Mesenteric fat pad (tissue), 1 donor: ENCODE measurements around the gene PRRC1. TPM values are rescaled to one million over a fixed set of nuclear protein-coding genes. Genes with fewer than 3 reads are reported as not detected.

Experiments
- DNase-seq: peaks from one replicate; pipeline ENCODE4 v3.0.0-alpha.2; 2020; ENCODE audit warnings: low spot score
- long read RNA-seq: library from polyadenylated mRNA; unstranded; transcript quantifications from one replicate; pipeline ENCODE4 v2.0.0, GENCODE V29; 2020
- total RNA-seq: library from RNA; stranded (reverse); fragmentation: NEBNext Ultra II Directional; extraction: Animal tissue kit (Norgen Biotek cat#: 25700); gene quantifications from one replicate; pipeline ENCODE4 v1.2.1, GENCODE V29; 2021
- donor health status: DM: yes; HTN: yes; CAD: no.

PRRC1 gene
- 47.5 TPM for total RNA-seq
- long read RNA-seq, full-length matches to known transcripts = 18 of 25 reads
- long read RNA-seq, partial matches to known transcripts = 2 of 25 reads
- long read RNA-seq, other reads (novel, unspliced or antisense) = 5 of 25 reads

DNA sequence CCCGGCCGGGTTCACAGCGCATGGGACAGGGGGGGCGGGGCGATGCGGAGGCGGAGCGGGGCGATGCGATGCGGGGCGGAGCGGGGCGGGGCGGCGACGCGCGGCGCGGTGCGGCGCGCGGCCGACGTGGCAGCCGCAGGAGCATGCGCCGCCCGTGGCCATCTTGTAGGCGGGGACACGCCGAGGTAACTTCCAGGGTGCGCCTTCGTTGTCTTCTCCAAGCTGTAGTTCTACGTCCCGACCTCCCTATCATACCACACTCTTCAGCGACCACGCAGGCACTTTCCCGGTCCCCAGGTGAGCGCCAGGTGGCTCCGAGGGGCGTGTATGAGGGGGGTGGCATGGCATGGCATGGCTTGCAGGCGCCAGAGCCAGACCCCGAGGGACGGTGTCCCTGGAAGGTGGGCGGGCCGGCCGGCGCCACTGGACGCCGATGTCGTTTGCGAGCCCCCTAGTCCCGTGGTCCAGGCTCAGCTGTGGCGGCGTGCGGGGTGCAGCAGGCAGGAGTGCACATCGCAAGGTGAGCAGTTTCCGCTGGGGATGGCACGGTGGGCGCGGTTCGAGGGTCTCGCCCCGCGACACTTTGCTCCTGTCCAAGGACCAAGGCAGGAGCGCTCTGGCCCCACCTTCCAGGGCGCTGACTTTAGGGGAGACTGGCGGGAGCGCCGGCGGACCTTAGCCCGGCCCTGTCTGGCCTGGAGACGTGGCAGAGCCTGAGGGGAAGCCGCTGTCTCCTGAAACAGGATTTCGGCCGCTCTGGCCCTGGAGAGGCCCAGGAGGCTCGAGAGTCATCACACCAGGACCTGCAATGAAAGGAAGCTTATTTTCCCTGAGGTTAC lies at the start of gene PRRC1:
Gene PRRC1 (plus strand): TSS at position 161 of the 839 bp plus-strand sequence. CDS start 5,840 bp downstream, outside the sequence.
- peak; percentile 91 for DNase-seq

DNA sequence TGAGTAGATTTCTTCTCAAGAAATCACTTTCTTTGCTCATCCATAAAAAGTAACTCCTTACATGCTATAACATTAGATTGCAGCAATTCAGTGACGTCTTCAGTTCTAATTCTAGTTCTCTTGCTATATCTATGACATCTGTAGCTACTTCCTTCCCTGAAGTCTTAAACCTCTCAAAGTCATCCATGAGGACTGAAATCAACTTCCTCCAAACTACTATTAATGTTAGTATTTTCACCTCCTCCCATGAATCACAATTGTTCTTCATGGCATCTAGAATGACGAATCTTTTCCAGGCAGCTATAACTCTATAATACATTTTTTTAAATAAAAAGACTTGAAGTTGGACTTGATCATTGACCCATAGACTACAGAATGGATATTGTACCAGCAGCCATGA lies 46.2 kb upstream of the PRRC1 start:
- DNase-seq = no peak

DNA sequence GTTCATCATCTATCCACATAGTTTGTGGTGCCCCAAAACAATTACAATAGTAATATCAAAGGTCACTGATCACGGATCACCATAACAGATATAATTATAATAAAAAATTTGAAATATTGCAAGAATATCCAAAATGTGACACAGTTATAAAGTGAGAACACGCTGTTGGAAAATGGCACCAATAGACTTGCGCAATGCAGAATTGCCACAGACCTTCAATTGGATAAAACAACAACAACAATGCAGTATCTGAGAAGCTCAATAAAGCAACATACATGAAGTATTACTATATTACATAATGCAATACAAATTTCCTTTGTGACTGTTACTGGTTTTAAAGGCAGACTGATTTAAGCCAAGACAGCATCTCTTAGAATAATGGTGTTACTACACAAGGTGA lies 44.7 kb upstream of the PRRC1 start:
- no peak for DNase-seq

DNA sequence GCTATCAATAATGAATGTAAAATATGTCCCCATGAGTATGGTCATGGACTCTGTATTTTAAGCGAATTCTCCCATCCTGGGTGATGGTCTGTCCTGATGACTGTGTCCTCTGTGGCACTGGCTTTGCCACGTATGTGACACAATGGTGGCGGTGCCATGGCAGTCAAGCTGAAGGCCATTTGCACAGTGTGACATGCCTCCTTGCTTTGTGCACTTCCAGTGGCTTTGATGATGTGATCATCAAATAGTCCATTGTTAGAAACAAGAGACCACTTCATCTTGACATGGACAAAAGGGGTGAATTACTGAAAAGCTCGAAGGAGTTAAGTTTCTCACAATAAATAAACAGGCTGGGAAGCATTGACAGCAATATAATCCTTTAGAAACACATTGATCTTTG lies 31.0 kb upstream of the PRRC1 start:
- DNase-seq = no peak

DNA sequence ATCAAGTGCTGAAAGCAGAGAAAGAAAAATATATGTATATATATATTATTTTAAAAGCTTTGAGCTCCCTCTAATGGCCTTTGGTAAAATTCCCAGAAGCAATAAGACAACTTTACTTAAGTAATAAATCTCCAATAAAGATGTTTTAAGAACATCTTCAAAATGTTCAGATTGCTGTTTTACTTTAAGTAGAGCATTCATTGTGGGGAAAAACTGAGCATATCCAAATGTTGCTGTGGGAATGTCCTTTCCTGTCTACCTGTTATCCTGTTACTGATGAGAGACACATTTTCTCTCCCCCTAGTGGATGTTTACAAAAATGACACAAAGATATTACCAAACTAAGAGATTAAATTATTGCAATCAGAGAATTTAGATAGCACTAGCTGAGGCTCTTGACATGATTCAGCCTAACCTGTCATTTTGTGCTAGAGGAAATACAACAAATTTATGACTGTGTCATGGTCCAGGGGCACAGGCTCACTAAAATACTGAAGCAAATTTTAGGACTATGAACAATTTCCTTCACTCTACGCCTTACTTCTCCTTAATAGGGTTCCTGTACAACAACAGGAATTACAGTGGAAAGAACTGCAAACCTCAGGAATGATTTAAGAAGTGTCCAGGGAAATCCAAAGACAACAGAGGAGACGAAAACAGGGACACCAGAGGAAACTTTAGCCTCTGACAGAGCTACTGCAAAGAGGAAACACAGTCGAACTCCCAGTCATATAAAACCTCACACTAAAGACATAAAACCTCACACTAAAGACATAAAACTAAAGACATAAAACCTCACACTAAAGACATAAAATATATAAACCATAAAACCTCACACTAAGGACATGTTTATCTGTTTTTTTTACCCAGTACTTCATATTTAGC lies 24.3 kb upstream of the PRRC1 start:
- DNase-seq = no peak

DNA sequence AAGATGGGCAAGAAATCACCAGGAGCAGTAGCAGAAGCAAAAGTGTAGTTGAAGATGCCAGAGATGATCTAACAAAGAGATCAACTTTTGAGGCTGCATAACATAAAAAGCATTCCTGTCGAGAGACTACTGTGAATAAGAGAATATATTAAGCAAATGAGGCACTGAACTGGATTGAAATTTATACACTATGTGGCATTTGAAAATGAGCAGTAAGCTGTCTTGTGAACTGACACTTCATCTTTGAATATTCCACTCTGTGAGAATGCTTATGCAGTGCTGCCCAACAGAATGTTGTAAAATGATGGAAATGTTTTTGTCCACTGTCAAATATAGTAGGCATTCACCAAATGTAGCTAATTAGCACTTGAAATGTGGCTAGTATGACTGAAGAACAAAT lies 18.9 kb upstream of the PRRC1 start:
- no peak for DNase-seq

DNA sequence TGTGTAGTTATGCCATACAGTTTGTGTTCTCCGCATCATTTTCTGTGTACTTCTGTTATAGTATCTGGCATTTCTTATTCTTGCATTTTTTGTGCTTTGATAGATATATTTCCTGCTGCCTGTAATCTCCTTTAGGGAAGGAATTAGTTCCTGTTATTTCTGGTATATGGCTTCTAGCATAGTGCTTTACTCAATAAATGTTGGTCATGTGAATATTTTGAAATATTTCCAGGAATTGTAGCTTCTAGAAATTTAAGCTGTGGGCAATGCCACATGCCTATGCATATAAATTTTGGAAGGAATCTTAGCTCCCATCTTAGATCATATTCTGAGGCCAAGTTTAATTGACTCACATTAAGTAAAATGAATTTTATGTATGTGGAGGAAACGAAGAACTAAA lies 11.5 kb upstream of the PRRC1 start:
- DNase-seq = no peak

DNA sequence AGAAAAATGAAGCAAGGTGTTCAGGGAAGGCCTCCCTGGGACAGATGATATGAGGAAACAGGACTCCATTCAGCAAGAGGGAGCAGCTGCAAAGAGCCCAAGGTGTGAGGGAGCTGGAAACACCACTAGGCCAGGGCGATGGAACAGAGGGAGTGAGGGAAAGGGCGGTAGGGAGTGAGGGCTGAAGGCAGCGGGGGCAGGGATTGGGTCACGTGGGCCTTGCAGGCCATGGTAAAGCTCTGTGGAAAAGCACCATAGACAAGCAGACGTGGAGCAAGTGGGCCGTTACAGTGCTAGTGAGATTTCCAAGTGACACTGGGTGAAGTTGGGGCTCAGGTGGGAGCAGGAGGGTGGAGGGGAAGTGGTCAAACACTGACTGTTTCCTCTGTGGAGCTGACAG lies 10.8 kb upstream of the PRRC1 start:
- DNase-seq = no peak

DNA sequence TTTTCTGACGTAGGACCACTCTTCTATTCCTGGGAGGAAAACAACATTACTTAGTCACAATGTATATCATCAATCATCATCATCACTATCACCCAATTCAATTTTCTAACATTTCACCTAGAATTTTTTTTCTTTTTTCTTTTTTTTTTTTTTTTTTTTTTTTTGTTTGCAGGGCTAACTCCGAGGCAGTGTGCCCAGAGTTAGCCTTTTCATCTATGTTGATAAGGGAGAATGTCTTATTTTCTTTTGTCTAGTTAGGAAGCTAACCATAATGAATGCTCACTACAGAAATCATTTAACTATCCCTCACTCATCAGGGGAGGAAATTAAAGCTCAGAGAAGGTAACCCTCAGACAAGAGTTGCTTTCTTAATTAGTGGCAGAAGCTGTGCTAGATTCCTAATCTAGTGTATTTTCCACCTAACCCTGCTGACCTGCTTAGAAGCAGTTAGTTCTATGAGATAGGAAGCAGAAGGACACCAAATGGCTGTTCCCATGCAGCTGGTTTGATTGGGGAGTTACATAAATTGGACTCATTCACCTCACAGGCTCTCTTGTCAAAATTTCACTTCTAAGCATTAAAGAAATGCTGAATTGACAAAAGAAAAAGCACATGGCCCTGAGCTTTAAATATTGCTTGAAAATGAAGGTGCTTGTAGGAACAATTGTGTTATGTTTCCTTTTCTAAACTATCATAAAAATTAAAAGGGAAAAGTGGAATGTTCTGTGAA lies 8.6 kb upstream of the PRRC1 start:
- DNase-seq = no peak

DNA sequence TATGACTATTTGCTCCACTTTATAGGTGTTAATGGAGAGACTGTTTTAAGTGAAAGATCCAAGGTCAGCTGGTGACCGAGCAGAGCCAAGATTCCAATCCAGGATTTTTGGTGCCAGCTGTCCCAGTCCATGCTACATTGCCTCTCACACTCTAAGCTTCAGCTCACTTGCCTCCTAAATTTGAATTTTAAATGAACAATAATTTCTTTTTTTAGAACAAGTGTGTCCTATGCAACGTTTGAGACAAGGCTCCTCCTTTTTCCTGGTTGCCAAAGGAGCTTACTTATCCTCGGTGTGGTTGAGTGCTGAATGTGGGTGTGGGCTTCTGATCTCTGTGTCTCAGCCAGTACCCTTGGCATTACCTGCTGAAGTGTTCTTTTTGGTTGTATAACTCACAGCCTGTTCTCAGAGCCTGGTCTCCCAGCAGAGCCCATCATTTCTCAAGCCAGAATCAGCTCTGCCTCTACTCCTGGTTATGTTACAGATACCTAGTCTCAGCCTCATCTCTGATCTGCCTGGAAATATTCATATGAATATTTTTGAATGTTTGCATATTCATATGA lies 4.0 kb upstream of the PRRC1 start:
- no peak for DNase-seq

DNA sequence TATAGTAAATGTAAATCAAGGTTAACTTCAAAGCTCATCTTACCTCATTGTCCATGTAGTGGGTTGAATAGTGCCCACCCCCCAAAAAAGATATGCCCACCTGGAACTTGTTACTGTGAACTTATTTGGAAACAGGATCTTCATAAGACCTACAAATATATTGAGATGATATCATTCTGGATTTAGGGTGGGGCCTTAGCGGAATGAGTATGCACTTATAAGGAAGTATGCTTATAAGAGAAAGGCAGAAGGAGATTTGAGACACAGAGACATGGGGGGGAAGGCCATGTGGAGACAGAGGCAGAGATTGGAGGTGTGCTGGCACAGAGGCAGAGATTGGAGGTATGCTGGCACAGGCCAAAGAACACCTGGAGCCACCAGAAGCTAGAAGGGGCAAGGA lies 2.6 kb upstream of the PRRC1 start:
- DNase-seq = no peak

DNA sequence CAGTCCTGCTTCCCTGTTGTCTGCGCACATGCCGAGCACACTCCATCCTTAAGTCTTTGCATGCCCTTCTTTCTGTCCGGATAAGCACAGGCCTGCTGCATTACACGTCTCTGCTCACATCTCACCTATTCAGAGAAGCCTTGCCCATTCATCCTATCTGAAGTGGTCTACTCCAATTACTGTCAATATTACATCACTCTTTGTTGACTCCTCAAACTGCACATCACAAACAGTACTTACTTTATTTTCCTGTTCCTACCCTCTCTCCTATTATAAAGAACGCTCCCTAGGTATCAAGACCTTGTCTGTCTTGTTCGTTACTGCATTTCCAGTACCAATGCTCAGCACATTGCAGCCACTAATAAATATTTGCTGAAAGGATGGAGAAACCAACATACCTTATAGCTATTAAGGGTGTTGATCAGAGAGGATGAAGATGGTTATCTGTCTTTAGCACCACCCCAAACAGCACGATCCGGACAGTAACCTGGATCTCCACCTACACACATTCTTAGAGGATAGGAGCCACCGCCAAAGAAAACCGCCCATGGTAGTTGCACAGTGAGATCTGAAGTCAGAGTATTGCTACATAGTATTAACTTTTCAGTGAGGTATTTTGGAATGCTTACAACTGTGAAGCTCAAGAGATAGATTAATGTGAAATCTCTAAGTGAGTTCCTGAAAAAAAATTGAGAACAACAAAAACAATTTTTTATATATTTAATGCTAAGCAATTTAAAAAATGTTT lies 1.6 kb upstream of the PRRC1 start:
- no peak for DNase-seq

DNA sequence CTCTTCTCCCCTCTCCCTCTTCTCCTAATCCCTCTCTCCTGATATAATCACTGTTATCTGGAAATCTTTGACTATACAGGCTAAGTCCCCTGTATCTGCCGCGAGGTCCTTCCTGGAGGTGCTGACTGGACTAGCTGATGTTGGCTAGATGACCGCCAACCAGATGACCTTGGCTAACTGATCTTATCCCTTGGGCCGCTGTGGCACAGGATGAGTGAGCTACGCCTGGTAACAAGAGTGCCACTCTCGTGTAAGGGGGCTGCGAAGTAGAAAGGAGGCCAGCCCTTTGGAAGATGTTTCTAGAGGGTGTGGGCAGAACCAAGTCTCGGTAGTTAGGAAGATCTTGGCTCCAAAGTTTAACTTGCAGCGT lies 345 bp upstream of the PRRC1 start:
- no peak for DNase-seq

DNA sequence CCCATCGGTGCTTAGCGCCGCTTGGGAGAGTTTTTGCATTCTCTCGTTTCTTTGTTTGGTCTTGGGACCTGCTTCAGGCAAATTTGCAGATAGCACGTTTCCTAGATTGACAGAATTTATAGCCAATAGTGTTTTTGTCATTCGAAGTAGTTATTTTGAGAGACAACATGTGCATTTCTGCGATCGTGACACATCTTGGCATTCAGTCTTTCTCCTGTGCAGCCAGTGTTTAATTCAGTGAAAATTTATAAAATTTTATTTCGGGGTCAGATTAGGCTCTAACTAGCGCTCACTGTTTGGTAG lies 830 bp downstream of the PRRC1 start:
- no peak for DNase-seq

DNA sequence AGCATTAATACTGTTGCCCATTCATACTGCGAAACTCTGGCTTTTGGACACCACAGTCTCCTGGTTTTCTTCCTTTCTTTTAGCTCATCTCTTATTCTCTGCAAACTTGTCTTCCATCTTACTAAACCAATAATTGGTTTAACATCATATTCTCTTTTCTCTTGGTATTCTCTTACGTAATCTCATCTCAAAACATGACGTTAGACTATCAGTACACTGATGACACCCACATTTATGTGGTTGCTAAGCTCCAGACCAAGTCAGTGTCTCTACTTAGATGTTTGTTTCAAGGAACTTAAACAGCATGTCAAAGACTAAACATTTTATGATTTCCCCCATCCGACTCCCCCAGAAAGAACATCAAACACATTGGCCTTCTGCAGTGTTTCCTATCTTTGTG lies 2.1 kb downstream of the PRRC1 start:
- DNase-seq = no peak

DNA sequence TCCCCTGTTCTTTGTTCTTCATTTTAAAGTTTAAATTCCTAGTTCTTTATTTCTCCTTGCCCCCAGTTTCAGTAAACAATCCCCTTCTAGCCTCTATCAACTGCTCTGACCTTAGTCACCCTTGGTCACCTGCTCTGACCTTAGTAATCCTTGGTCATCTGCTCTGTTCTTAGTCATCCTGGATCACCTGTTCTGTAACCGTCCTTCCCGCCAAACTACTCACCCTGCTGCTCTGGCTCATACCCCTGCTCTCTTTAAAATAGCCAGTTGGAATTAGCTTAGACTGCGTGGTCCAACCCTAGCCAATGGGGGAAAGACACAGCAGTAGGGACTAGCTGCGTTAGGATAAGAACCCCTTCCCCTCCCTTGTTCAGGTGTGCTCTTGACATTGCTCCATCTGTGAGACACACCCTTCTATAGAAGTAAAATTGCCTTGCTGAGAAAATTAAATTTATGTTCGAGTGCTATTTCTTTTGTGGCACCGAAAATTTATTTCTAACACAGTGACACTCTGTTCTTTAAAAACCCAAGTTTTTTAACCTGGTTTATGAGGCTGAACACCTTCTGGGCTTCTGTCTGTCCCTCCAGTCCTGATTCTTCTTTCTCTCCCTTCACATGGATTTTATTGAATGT lies 3.8 kb downstream of the PRRC1 start:
- DNase-seq = no peak

DNA sequence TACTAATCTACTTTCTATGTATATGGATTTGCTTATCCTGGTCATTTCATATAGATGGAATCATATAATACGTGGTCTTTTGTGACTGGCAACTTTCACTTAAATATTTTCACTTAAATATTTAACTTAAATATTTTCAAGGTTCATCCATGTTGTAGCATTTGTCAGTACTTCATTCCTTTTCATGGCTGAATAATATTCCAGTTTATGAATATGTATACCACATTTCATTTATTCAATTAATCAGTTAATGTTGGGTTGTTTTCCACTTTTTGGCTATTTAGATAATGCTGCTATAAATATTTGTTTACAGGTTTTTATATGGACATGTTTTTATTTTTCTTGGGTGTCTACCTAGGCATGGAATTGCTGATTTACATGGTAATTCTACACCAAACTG lies 7.7 kb downstream of the PRRC1 start:
- DNase-seq = no peak

DNA sequence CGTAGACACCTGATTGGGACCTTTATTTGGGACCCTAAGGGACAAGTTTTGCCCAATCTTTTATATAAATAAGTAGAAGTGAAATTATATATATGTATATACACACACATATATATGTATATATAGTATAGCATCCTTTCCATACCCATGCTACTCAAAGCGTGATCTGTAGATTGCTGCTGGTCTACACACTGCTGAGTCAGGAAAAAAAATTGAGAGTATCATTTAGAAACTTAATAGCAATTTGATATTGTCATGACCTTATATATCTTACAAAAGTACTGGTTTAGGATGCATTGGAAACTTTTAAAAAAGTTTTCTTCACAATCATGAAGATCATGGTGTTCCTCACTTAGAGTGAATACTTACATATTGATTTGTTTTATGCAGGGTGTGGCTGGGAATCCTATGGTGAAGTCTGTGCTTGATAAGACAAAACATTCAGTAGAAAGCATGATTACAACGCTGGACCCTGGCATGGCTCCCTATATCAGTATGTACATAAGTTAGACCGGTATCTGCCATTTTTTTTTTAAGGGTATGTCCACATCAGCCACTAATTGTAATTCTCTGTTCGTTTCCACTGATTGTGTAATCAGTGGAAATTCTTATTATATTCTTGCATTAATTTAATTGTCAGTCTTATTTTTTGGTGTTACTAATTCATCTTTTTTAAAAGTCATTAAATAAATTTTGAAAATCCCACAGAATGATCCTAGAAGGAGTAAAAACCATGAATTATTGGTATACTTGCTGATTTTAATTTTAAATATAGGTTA lies 12.7 kb downstream of the PRRC1 start:
- no peak for DNase-seq

DNA sequence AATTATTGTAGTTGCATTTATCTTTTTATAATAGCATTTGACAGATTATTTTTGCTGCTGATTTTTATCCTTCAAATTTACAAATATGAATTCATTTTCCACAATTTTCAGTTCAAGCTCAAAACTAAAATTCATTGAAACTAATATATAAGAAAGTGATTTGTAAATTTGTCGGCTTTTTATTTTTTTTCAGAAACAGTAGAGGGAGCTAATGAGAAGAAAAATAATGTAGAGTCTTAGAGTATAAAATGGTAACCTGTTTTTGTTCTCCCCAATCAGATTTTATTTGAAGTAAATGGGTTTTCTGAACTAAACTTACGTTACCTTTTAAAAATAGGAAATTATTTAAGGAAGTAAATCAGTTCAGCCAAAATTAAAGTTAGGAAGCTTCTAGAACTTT lies 19.2 kb downstream of the PRRC1 start:
- no peak for DNase-seq
